GM19239 (cell line): ENCODE measurements around the gene PHYH.
"Not testable (repeated sequence)": the region's sequence is repeated elsewhere in the genome, so short reads cannot be mapped to it uniquely, and the experiment has no call there.

ENCODE experiments used
- DNase-seq: peaks from one replicate; pipeline ENCODE4 v3.0.0; 2011; ENCODE audit warnings: low spot score; ENCODE audit not compliant: insufficient read length
- FAIRE-seq: peaks from 2 replicates; lab custom pipeline; 2011; peaks lifted over from hg19 to GRCh38; lab: Jason Lieb, UNC

PHYH gene

GRCh38 chr10:13299437-13300287, at the start of gene PHYH:
PHYH (minus strand) TSS chr10:13300064; CDS start chr10:13300042, 22 bp downstream.
- DNase-seq (peak; percentile 66), FAIRE-seq (peak; percentile 18)

GRCh38 chr10:13348216-13349017, 48.6 kb upstream of the PHYH start, which contains the start of gene SEPHS1:
SEPHS1 (minus strand) TSS chr10:13348293; CDS start chr10:13344950, 3,343 bp downstream.
- DNase-seq (peak; percentile 94), FAIRE-seq (peak; percentile 81)

- DNase-seq = peak; percentile 87
- no peak for FAIRE-seq
Observed at GRCh38 chr10:13347500-13348156, 47.8 kb upstream of the PHYH start.

- no peak for FAIRE-seq
- DNase-seq = no peak
Observed at GRCh38 chr10:13347043-13347499, 47.2 kb upstream of the PHYH start.

- FAIRE-seq (peak; percentile 71), DNase-seq (no peak)
Observed at GRCh38 chr10:13346283-13347042, 46.6 kb upstream of the PHYH start.

GRCh38 chr10:13340626-13341376, 40.9 kb upstream of the PHYH start:
- peak; percentile 63 for DNase-seq
- FAIRE-seq = peak; percentile 76

GRCh38 chr10:13340068-13340467, 40.2 kb upstream of the PHYH start:
- DNase-seq = no peak

GRCh38 chr10:13338390-13339110, 38.7 kb upstream of the PHYH start:
- DNase-seq (no peak), FAIRE-seq (no peak)

More at GRCh38 chr10:13340068-13340467, 40.2 kb upstream of the PHYH start:
- peak; percentile 54 for FAIRE-seq

GRCh38 chr10:13337827-13338196, 37.9 kb upstream of the PHYH start:
- FAIRE-seq (no peak), DNase-seq (no peak)

- peak; percentile 83 for FAIRE-seq
- DNase-seq = no peak
Observed at GRCh38 chr10:13337128-13337826, 37.4 kb upstream of the PHYH start.

GRCh38 chr10:13335881-13336280, 36.0 kb upstream of the PHYH start:
- no peak for FAIRE-seq
- DNase-seq = no peak

- FAIRE-seq (no peak), DNase-seq (no peak)
Observed at GRCh38 chr10:13334556-13334955, 34.7 kb upstream of the PHYH start.

- FAIRE-seq = no peak
- DNase-seq = no peak
Observed at GRCh38 chr10:13331646-13332045, 31.8 kb upstream of the PHYH start.

GRCh38 chr10:13330980-13331379, 31.1 kb upstream of the PHYH start:
- not testable (repeated sequence) for FAIRE-seq, DNase-seq

- no peak for DNase-seq
- no peak for FAIRE-seq
Observed at GRCh38 chr10:13329565-13329964, 29.7 kb upstream of the PHYH start.

GRCh38 chr10:13328613-13329012, 28.7 kb upstream of the PHYH start:
- no peak for FAIRE-seq
- DNase-seq = no peak

- DNase-seq = no peak
- FAIRE-seq = no peak
Observed at GRCh38 chr10:13328126-13328525, 28.3 kb upstream of the PHYH start.

GRCh38 chr10:13327534-13327933, 27.7 kb upstream of the PHYH start:
- FAIRE-seq = no peak
- DNase-seq = no peak
